Activated CD8-positive, alpha-beta memory T cell treated with anti-CD3 and anti-CD28 coated beads, Interleukin-2, amount 10 ng/mL, durations not matched to agents 7 days and 5 days (primary cell): Measurements from ENCODE around the gene NTN3. TPM values are rescaled to one million over a fixed set of nuclear protein-coding genes. Genes with fewer than 3 reads are reported as not detected.

Source experiments
- ATAC-seq: fragments of 150-1000 bp; cut with Tn5 transposase; one replicate; pipeline ENCODE4 v1.10.0; 2021; ENCODE audit warnings: moderate library complexity
- CTCF ChIA-PET: fragments of 350-600 bp; sonication (Branson Sonifier 250); formaldehyde crosslinking; loops from one replicate; lab custom pipeline; 2021; ENCODE audit warnings: antibody characterized with exemption; lab: Charles Lee
- DNase-seq: peaks from one replicate; pipeline ENCODE4 v3.0.0-alpha.2; 2020
- H3K27ac Mint-ChIP-seq: one replicate; pipeline ENCODE4 v1.8.0; 2021; ENCODE audit warnings: mild to moderate bottlenecking, mixed read lengths
- H3K27me3 Mint-ChIP-seq: one replicate; pipeline ENCODE4 v1.8.0; 2021; ENCODE audit warnings: mixed read lengths
- H3K36me3 Mint-ChIP-seq: one replicate; pipeline ENCODE4 v1.8.0; 2021; ENCODE audit warnings: mild to moderate bottlenecking, mixed read lengths
- H3K4me1 Mint-ChIP-seq: one replicate; pipeline ENCODE4 v1.8.0; 2021; ENCODE audit warnings: mixed read lengths
- H3K4me3 Mint-ChIP-seq: one replicate; pipeline ENCODE4 v1.8.0; 2021; ENCODE audit warnings: mild to moderate bottlenecking, moderate library complexity, mixed read lengths
- H3K9me3 Mint-ChIP-seq: one replicate; pipeline ENCODE4 v1.8.0; 2022; ENCODE audit warnings: low read depth, mixed read lengths
- total RNA-seq, 2 experiments: library from RNA; stranded (reverse); gene quantifications; one replicate each; pipeline ENCODE4 v1.2.3, GENCODE V29; 2021

Gene NTN3
- total RNA-seq, 2 experiments from 2014 or later: not detected

- ATAC-seq: peak; percentile 6
- Mint-ChIP-seq H3K4me3 (no peak overlapping the region), H3K27ac (no peak overlapping the region), H3K27me3 (no peaks in the 10 kb centered on the region), H3K4me1 (no peaks in the 10 kb centered on the region), H3K36me3 (peaks cover 2% of the 10 kb centered on the region), H3K9me3 (no peaks in the 10 kb centered on the region)
- CTCF ChIA-PET: interaction anchor here (0.6 to 2.5 kb wide), 34 partner anchors 11 to 427 kb away, joined by 3 to 16 read pairs (median 5); partner anchors contain the start of genes ABCA3, AMDHD2, ATP6V0C and CCNF
- DNase-seq: no peak
These were observed 29.4 kb downstream of the NTN3 start for GRCh38 chr16:2500430-2500917.

GRCh38 chr16:2500918-2501750 lies 30.0 kb downstream of the NTN3 start:
- CTCF ChIA-PET: interaction anchor here (0.6 to 2.5 kb wide), 42 partner anchors 10 to 489 kb away, joined by 3 to 16 read pairs (median 5); partner anchors contain the start of genes ABCA3, AMDHD2, ATP6V0C and CCNF
- no peaks in the 10 kb centered on the region for H3K27me3 Mint-ChIP-seq
- no peak overlapping the region for H3K27ac Mint-ChIP-seq
- no peak overlapping the region for H3K4me3 Mint-ChIP-seq
- H3K36me3 Mint-ChIP-seq: peaks cover 2% of the 10 kb centered on the region
- H3K9me3 Mint-ChIP-seq: no peaks in the 10 kb centered on the region
- H3K4me1 Mint-ChIP-seq: no peaks in the 10 kb centered on the region
- DNase-seq: peak; percentile 84
- peak; percentile 98 for ATAC-seq

- Mint-ChIP-seq H3K4me1 (peaks cover 2% of the 10 kb centered on the region), H3K9me3 (no peaks in the 10 kb centered on the region), H3K27me3 (no peaks in the 10 kb centered on the region), H3K36me3 (peaks cover 2% of the 10 kb centered on the region), H3K27ac (no peak overlapping the region), H3K4me3 (no peak overlapping the region)
- ATAC-seq (no peak), DNase-seq (no peak)
- CTCF ChIA-PET: interaction anchor here (0.6 to 2.5 kb wide), 33 partner anchors 9 to 490 kb away, joined by 3 to 16 read pairs (median 5); partner anchors contain the start of genes ABCA3, AMDHD2, ATP6V0C and ECI1
These were observed 31.1 kb downstream of the NTN3 start for GRCh38 chr16:2501946-2502895.

DNA sequence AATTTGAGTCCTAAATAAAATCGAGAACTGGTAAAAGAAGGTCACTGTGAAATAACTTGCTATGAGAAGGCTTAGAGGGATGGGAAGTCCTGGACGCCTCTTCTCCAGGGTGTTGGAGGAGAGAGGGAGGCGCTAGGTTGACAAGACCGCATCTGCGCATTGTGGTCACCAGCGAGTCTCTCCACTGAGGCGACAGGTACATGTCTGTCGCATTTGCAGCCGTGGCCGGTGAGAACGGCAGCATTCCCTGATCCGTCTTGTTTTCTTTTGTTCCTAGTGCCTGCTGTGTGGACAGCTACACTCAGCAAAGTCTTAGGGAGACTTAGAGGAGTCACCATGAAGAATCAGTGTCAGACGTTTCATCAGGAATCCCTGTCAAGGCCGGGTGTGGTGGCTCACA lies 34.6 kb downstream of the NTN3 start:
- no peaks in the 10 kb centered on the region for H3K9me3 Mint-ChIP-seq
- H3K27me3 Mint-ChIP-seq: no peaks in the 10 kb centered on the region
- H3K4me1 Mint-ChIP-seq: peaks cover 8% of the 10 kb centered on the region
- H3K27ac Mint-ChIP-seq: no peak overlapping the region
- DNase-seq: no peak
- no peak for ATAC-seq
- no peaks in the 10 kb centered on the region for H3K36me3 Mint-ChIP-seq
- H3K4me3 Mint-ChIP-seq: no peak overlapping the region
- CTCF ChIA-PET: interaction anchor here (1.3 kb wide), 1 partner anchor 311 kb away, joined by 3 read pairs; no protein-coding TSS in a partner anchor

DNA sequence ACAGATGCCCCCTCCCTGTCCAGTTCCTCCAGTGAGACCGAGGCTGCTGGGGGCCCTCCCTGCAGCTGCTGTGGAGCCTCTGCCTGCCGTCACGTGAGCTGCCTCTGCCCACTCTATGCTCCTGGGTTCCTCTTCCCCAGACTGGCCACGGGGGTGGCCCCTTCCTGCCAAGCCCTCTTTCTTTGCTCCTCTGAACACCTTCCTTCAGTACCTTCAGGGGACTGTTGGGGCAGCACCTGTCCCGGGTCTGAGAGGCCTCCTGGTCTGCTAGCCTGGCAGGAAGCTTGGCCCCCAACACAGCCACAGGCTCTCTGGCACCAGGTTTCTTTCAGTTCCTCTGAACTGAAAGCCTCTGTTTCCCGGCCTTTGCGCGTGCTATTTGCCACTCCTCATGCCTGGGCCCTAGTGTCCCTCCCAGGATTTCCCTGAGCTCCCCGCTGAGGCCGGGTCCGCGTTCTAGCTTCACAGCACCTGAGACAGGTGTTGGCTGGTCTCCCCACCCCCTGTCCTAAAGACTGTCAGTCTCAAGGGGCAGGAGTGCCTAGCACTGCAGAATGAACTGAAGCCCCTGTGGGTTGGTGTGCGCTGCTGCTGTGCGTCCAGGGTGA lies 36.1 kb downstream of the NTN3 start:
- no peaks in the 10 kb centered on the region for H3K27me3 Mint-ChIP-seq
- no peak for DNase-seq
- H3K4me1 Mint-ChIP-seq: peaks cover 8% of the 10 kb centered on the region
- no peaks in the 10 kb centered on the region for H3K36me3 Mint-ChIP-seq
- no peaks in the 10 kb centered on the region for H3K9me3 Mint-ChIP-seq
- H3K4me3 Mint-ChIP-seq: no peak overlapping the region
- ATAC-seq: peak; percentile 66
- no peak overlapping the region for H3K27ac Mint-ChIP-seq
- CTCF ChIA-PET: interaction anchor here (1.5 kb wide), 1 partner anchor 256 kb away, joined by 4 read pairs; the partner anchor contains the start of gene ECI1

- CTCF ChIA-PET: interaction anchor here (1.5 kb wide), 1 partner anchor 257 kb away, joined by 4 read pairs; the partner anchor contains the start of gene ECI1
- Mint-ChIP-seq H3K36me3 (no peaks in the 10 kb centered on the region), H3K4me3 (no peak overlapping the region), H3K27ac (no peak overlapping the region), H3K27me3 (no peaks in the 10 kb centered on the region), H3K4me1 (peaks cover 11% of the 10 kb centered on the region), H3K9me3 (no peaks in the 10 kb centered on the region)
- ATAC-seq (no peak), DNase-seq (no peak)
These were observed 36.6 kb downstream of the NTN3 start for GRCh38 chr16:2507665-2508064.

- no peak for ATAC-seq
- H3K36me3 Mint-ChIP-seq: no peaks in the 10 kb centered on the region
- CTCF ChIA-PET: no interaction called here
- H3K27me3 Mint-ChIP-seq: no peaks in the 10 kb centered on the region
- H3K9me3 Mint-ChIP-seq: no peaks in the 10 kb centered on the region
- H3K4me1 Mint-ChIP-seq: peaks cover 19% of the 10 kb centered on the region
- H3K4me3 Mint-ChIP-seq: no peak overlapping the region
- H3K27ac Mint-ChIP-seq: no peak overlapping the region
- DNase-seq: no peak
These were observed 37.8 kb downstream of the NTN3 start for GRCh38 chr16:2508722-2509400.

DNA sequence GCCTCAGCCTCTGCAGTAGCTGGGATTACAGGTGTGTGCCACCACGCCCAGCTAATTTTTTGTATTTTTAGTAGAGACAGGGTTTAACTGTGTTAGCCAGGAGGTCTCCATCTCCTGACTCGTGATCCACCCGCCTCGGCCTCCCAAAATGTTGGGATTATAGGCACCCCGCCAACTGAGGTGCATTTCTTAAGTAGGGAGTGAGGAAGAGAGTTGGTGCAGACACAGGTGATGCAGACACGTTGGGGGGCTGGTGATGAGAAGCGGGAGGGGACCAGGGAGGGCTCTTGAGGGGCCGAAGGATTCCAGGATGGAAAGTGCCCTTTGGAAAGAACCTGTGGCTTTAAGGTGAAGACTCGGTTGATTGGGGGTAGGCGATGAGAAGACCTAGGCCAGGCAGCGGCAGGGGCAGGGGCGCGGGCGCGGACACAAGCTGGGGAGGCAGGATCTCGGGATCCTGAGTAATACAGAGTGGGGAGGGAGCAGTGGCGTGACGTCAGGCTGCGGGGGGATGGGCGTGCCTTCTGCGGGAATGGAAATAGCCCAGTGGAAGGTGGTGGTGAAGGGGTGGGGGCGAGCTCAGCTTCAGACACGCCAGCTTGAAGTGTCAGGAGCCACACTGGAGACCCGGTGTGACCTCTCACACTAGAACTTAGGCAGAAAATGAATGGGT lies 40.2 kb downstream of the NTN3 start:
- no peak overlapping the region for H3K4me3 Mint-ChIP-seq
- no peak for DNase-seq
- no peaks in the 10 kb centered on the region for H3K9me3 Mint-ChIP-seq
- H3K4me1 Mint-ChIP-seq: peaks cover 35% of the 10 kb centered on the region
- peaks cover under 1% of the 10 kb centered on the region for H3K36me3 Mint-ChIP-seq
- no peak for ATAC-seq
- no peaks in the 10 kb centered on the region for H3K27me3 Mint-ChIP-seq
- CTCF ChIA-PET: interaction anchor here (1.0 to 1.7 kb wide), 2 partner anchors 10 to 171 kb away, joined by 3 to 5 read pairs; partner anchors contain the start of gene ABCA3
- H3K27ac Mint-ChIP-seq: no peak overlapping the region

- Mint-ChIP-seq H3K9me3 (no peaks in the 10 kb centered on the region), H3K27ac (peak overlapping the region; percentile 29), H3K36me3 (peaks cover 4% of the 10 kb centered on the region), H3K27me3 (no peaks in the 10 kb centered on the region), H3K4me1 (peaks cover 42% of the 10 kb centered on the region), H3K4me3 (peak overlapping the region; percentile 9)
- no peak for DNase-seq
- ATAC-seq: no peak
- CTCF ChIA-PET: interaction anchor here (1.0 to 1.7 kb wide), 3 partner anchors 11 to 172 kb away, joined by 3 to 5 read pairs (median 3); partner anchors contain the start of gene ABCA3
These were observed 41.1 kb downstream of the NTN3 start for GRCh38 chr16:2511996-2512734.

DNA sequence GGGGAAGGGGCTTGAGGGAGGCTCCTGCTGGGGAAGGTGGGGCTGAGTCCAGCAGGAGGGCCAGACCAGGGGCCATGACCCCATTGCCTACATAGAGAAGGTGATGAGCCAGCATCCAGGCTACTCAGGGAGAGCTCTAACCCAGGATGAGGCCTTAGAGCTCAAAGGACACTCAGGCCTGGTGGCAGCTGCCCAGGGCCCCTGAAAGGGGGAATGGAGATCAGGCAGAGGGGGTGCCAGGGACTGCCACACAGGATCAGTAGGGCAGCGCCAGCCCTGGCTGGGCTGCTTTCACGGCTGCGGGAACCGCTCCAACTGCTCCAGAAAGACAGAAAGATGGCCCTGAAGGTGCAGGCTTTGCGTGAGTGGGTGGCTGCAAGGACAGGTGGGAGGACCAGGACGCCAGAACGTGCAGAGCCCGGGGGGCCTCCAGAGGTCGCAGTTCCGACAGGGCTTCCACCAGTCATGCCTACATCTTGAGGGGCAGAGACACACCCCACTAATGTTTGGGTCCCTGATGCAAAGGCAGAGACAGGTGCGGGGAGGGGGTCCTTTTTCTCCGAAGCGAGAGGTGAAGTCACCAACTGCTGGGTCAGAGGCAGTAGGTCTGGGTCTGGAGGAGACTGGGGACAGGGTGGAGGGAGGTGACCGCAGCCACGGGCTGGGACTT lies 41.8 kb downstream of the NTN3 start:
- H3K4me1 Mint-ChIP-seq: peaks cover 47% of the 10 kb centered on the region
- H3K9me3 Mint-ChIP-seq: no peaks in the 10 kb centered on the region
- ATAC-seq (no peak), DNase-seq (peak; percentile 54)
- CTCF ChIA-PET: interaction anchor here (0.6 to 2.4 kb wide), 6 partner anchors 11 to 414 kb away, joined by 3 to 13 read pairs (median 3); partner anchors contain the start of gene CCNF
- H3K36me3 Mint-ChIP-seq: peaks cover 4% of the 10 kb centered on the region
- no peaks in the 10 kb centered on the region for H3K27me3 Mint-ChIP-seq
- H3K4me3 Mint-ChIP-seq: peak overlapping the region; percentile 85
- H3K27ac Mint-ChIP-seq: peak overlapping the region; percentile 84
